ENCODE data around the gene EGFL7.
A peak's percentile ranks its signal among the peaks of the same experiment; 100 is the strongest.

The EGFL7 gene

GRCh38 chr9:136687721-136688223 lies 25.1 kb downstream of the EGFL7 start:
- DNase-seq, result no peak

GRCh38 chr9:136688274-136689107 lies 25.8 kb downstream of the EGFL7 start:
- no peak for DNase-seq

- DNase-seq, result no peak
Measured at GRCh38 chr9:136689108-136689460, 26.4 kb downstream of the EGFL7 start.

- peak; percentile 33 for DNase-seq
Measured at GRCh38 chr9:136690104-136690805, 27.5 kb downstream of the EGFL7 start.

- DNase-seq, result peak; percentile 58
Measured at GRCh38 chr9:136690806-136691261, 28.1 kb downstream of the EGFL7 start.

GRCh38 chr9:136691316-136692184 lies 28.8 kb downstream of the EGFL7 start:
- no peak for DNase-seq

- no peak for DNase-seq
Measured at GRCh38 chr9:136692185-136693134, 29.7 kb downstream of the EGFL7 start.

GRCh38 chr9:136693135-136693489 lies 30.4 kb downstream of the EGFL7 start:
- DNase-seq, result no peak

GRCh38 chr9:136693490-136694162 lies 30.9 kb downstream of the EGFL7 start:
- DNase-seq, result no peak

GRCh38 chr9:136694163-136694871 lies 31.6 kb downstream of the EGFL7 start:
- DNase-seq, result peak; percentile 12

GRCh38 chr9:136694872-136695247 lies 32.1 kb downstream of the EGFL7 start:
- no peak for DNase-seq

- DNase-seq, result peak; percentile 89
Measured at GRCh38 chr9:136695435-136695895, 32.7 kb downstream of the EGFL7 start.

GRCh38 chr9:136695955-136696354 lies 33.2 kb downstream of the EGFL7 start:
- peak; percentile 57 for DNase-seq

GRCh38 chr9:136696502-136696901 lies 33.8 kb downstream of the EGFL7 start:
- no peak for DNase-seq

- DNase-seq, result no peak
Measured at GRCh38 chr9:136697146-136697820, 34.6 kb downstream of the EGFL7 start.

- no peak for DNase-seq
Measured at GRCh38 chr9:136697821-136698526, 35.3 kb downstream of the EGFL7 start.

- no peak for DNase-seq
Measured at GRCh38 chr9:136698635-136699246, 36.0 kb downstream of the EGFL7 start.

GRCh38 chr9:136700304-136700703 lies 37.6 kb downstream of the EGFL7 start:
- DNase-seq, result no peak

All from NCI-H1092 (cell line).